ENCODE measurements around the gene SERGEF. TPM values are rescaled to one million over a fixed set of nuclear protein-coding genes. Genes with fewer than 3 reads are reported as not detected.

SERGEF gene
- total RNA-seq, 1 experiment from 2014 or later: 28.7 TPM

- Histone ChIP-seq H3K4me3 (no peak overlapping the region), H3K4me2 (no peak overlapping the region), H3K27ac (no peak overlapping the region), H4K20me1 (ENCODE audit: insufficient read depth) (no peaks in the 10 kb centered on the region), H2AFZ (no peak overlapping the region), H3K4me1 (replicated peaks; ENCODE audit: insufficient read depth) (no peaks in the 10 kb centered on the region), H3K27me3 (ENCODE audit: insufficient read depth, low read depth) (no peaks in the 10 kb centered on the region), H3K36me3 (ENCODE audit: low read depth) (no peaks in the 10 kb centered on the region), H3F3A (ENCODE audit: insufficient read depth, low read depth) (no peaks in the 10 kb centered on the region), H3K79me2 (ENCODE audit: low read depth) (no peaks in the 10 kb centered on the region), H3K9me2 (ENCODE audit: insufficient read depth) (no peaks in the 10 kb centered on the region), H3K9me3 (ENCODE audit: insufficient read depth, low read depth) (no peaks in the 10 kb centered on the region)
- POLR2A ChIA-PET (ENCODE audit: unreplicated experiment): no interaction called here
- TF ChIP-seq, protein P1, sequence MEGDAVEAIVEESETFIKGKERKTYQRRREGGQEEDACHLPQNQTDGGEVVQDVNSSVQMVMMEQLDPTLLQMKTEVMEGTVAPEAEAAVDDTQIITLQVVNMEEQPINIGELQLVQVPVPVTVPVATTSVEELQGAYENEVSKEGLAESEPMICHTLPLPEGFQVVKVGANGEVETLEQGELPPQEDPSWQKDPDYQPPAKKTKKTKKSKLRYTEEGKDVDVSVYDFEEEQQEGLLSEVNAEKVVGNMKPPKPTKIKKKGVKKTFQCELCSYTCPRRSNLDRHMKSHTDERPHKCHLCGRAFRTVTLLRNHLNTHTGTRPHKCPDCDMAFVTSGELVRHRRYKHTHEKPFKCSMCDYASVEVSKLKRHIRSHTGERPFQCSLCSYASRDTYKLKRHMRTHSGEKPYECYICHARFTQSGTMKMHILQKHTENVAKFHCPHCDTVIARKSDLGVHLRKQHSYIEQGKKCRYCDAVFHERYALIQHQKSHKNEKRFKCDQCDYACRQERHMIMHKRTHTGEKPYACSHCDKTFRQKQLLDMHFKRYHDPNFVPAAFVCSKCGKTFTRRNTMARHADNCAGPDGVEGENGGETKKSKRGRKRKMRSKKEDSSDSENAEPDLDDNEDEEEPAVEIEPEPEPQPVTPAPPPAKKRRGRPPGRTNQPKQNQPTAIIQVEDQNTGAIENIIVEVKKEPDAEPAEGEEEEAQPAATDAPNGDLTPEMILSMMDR (conservative IDR thresholded peaks at IDR 0.05): no peak
- TF ChIP-seq EZH2 (IDR thresholded peaks at IDR 0.05; ENCODE audit: low read depth): no peak
- no TSS peak for BruUV-seq (replicated peaks)
- no peak for DNase-seq
- CTCF ChIA-PET: no interaction called here
- intact Hi-C loops (cut with micrococcal nuclease; ENCODE audit: unreplicated experiment): no loop called here
Measured at GRCh38 chr11:17798716-17799115, 214.1 kb downstream of the SERGEF start.

DNA sequence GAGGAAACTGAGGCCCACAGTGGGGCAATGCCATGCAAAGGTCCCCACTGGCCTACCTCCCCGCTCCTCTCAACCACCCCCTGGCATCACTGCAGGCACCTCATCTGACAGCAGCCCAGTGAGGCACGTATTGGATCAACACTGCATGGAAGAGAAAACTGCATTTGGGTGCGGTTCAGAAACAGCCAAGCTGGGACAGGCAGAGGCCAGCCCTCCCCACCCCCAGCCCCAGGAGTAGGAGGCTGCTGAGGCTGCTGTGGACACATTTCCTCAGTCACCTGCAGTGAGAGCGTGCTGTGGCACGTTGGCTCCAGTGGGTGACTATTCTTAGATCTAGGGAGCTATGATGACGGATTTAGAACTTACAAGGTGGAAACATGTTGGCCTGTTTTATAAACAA lies 214.6 kb downstream of the SERGEF start:
- no peak for TF ChIP-seq EZH2 (IDR thresholded peaks at IDR 0.05; ENCODE audit: low read depth)
- TF ChIP-seq, protein P1 (conservative IDR thresholded peaks at IDR 0.05): no peak
- H3K27ac ChIP-seq: no peak overlapping the region
- no TSS peak for BruUV-seq (replicated peaks)
- no peaks in the 10 kb centered on the region for H3K79me2 ChIP-seq (ENCODE audit: low read depth)
- H2AFZ ChIP-seq: no peak overlapping the region
- ChIA-PET POLR2A (ENCODE audit: unreplicated experiment) (no interaction called here), CTCF (no interaction called here)
- no peaks in the 10 kb centered on the region for H4K20me1 ChIP-seq (ENCODE audit: insufficient read depth)
- intact Hi-C loops (cut with micrococcal nuclease; ENCODE audit: unreplicated experiment): no loop called here
- H3K27me3 ChIP-seq (ENCODE audit: insufficient read depth, low read depth): no peaks in the 10 kb centered on the region
- H3K4me3 ChIP-seq: no peak overlapping the region
- no peak for DNase-seq
- H3K4me1 ChIP-seq (replicated peaks; ENCODE audit: insufficient read depth): no peaks in the 10 kb centered on the region
- H3K4me2 ChIP-seq: no peak overlapping the region
- no peaks in the 10 kb centered on the region for H3F3A ChIP-seq (ENCODE audit: insufficient read depth, low read depth)
- no peaks in the 10 kb centered on the region for H3K36me3 ChIP-seq (ENCODE audit: low read depth)
- no peaks in the 10 kb centered on the region for H3K9me3 ChIP-seq (ENCODE audit: insufficient read depth, low read depth)
- H3K9me2 ChIP-seq (ENCODE audit: insufficient read depth): no peaks in the 10 kb centered on the region

GRCh38 chr11:17796154-17796553 lies 216.7 kb downstream of the SERGEF start:
- no TSS peak for BruUV-seq (replicated peaks)
- no peaks in the 10 kb centered on the region for H3K9me3 ChIP-seq (ENCODE audit: insufficient read depth, low read depth)
- TF ChIP-seq EZH2 (IDR thresholded peaks at IDR 0.05; ENCODE audit: low read depth): no peak
- TF ChIP-seq, protein P1 (conservative IDR thresholded peaks at IDR 0.05): no peak
- intact Hi-C loops (cut with micrococcal nuclease; ENCODE audit: unreplicated experiment): no loop called here
- H2AFZ ChIP-seq: no peak overlapping the region
- ChIA-PET CTCF (no interaction called here), POLR2A (ENCODE audit: unreplicated experiment) (no interaction called here)
- H3K4me2 ChIP-seq: no peak overlapping the region
- H3K4me3 ChIP-seq: no peak overlapping the region
- no peaks in the 10 kb centered on the region for H3F3A ChIP-seq (ENCODE audit: insufficient read depth, low read depth)
- no peaks in the 10 kb centered on the region for H3K4me1 ChIP-seq (replicated peaks; ENCODE audit: insufficient read depth)
- H3K79me2 ChIP-seq (ENCODE audit: low read depth): no peaks in the 10 kb centered on the region
- no peak overlapping the region for H3K27ac ChIP-seq
- no peaks in the 10 kb centered on the region for H3K9me2 ChIP-seq (ENCODE audit: insufficient read depth)
- H3K27me3 ChIP-seq (ENCODE audit: insufficient read depth, low read depth): no peaks in the 10 kb centered on the region
- no peak for DNase-seq
- no peaks in the 10 kb centered on the region for H4K20me1 ChIP-seq (ENCODE audit: insufficient read depth)
- H3K36me3 ChIP-seq (ENCODE audit: low read depth): no peaks in the 10 kb centered on the region

All from PC-9 (cell line).